Neural cell (in vitro differentiated cells): ENCODE measurements around the gene RAD51B. TPM values are rescaled to one million over a fixed set of nuclear protein-coding genes. Genes with fewer than 3 reads are reported as not detected.

ENCODE experiments used
- H2AFZ ChIP-seq: fragments of 200-600, 300-800 bp; sonication (generic), shearing (Covaris generic); 2 replicates; pipeline ENCODE4 v1.6.0; 2014; ENCODE audit warnings: low read depth, mild to moderate bottlenecking, antibody characterized with exemption, low read length, moderate library complexity
- H3F3A ChIP-seq: fragments of 200-600 bp; shearing (Covaris generic); 2 replicates; pipeline ENCODE4 v1.6.1; 2016; ENCODE audit warnings: mild to moderate bottlenecking, moderate library complexity, mixed read lengths, antibody characterized with exemption, low read length; ENCODE audit not compliant: insufficient read depth, poor library complexity, severe bottlenecking
- H3K27ac ChIP-seq: fragments of 200-600, 300-800 bp; sonication (generic), shearing (Covaris generic); 2 replicates; pipeline ENCODE4 v1.5.1; 2014; ENCODE audit warnings: mild to moderate bottlenecking, low read length, moderate library complexity
- H3K27me3 ChIP-seq: fragments of 300-800, 200-600 bp; sonication (generic), shearing (Covaris generic); 2 replicates; pipeline ENCODE4 v1.6.0; 2014; ENCODE audit warnings: mild to moderate bottlenecking, low read depth, low read length, moderate library complexity; ENCODE audit not compliant: insufficient read depth
- H3K36me3 ChIP-seq: fragments of 300-800, 200-600 bp; sonication (generic), shearing (Covaris generic); 2 replicates; pipeline ENCODE4 v1.5.1; 2014; ENCODE audit warnings: mild to moderate bottlenecking, antibody characterized with exemption, low read length, moderate library complexity; ENCODE audit not compliant: insufficient read depth
- H3K4me2 ChIP-seq: fragments of 300-800, 200-600 bp; sonication (generic), shearing (Covaris generic); 2 replicates; pipeline ENCODE4 v1.6.0; 2014; ENCODE audit warnings: mild to moderate bottlenecking, low read length
- H3K4me3 ChIP-seq: fragments of 300-800, 200-600 bp; sonication (generic), shearing (Covaris generic); 2 replicates; pipeline ENCODE4 v1.5.1; 2014; ENCODE audit warnings: mild to moderate bottlenecking, low read length, moderate library complexity
- H3K79me2 ChIP-seq: fragments of 200-600 bp; shearing (Covaris generic); replicated peaks from 2 replicates; pipeline ENCODE4 v1.6.0; 2014; ENCODE audit warnings: mild to moderate bottlenecking, low read length, moderate library complexity; ENCODE audit not compliant: insufficient read depth
- H3K9ac ChIP-seq: fragments of 300-800, 200-600 bp; sonication (generic), shearing (Covaris generic); 2 replicates; pipeline ENCODE4 v1.6.1; 2016; ENCODE audit warnings: mild to moderate bottlenecking, low read length, mixed read lengths
- H3K9me2 ChIP-seq: fragments of 200-600 bp; shearing (Covaris generic); 2 replicates; pipeline ENCODE4 v1.6.1; 2016; ENCODE audit warnings: mild to moderate bottlenecking, low read length, mixed read lengths; ENCODE audit not compliant: insufficient read depth
- H3K9me3 ChIP-seq: fragments of 200-600, 300-800 bp; sonication (generic), shearing (Covaris generic); 2 replicates; pipeline ENCODE4 v1.6.1; 2016; ENCODE audit warnings: mild to moderate bottlenecking, mixed run types, low read length, moderate library complexity, mixed read lengths
- H4K20me1 ChIP-seq: fragments of 200-600 bp; shearing (Covaris generic); 2 replicates; pipeline ENCODE4 v1.6.1; 2016; ENCODE audit warnings: mild to moderate bottlenecking, mixed run types; ENCODE audit not compliant: insufficient read depth
- EP300 ChIP-seq: fragments of 450-650 bp; conservative IDR thresholded peaks from 2 replicates; pipeline ENCODE4 v1.6.1; 2014; ENCODE audit warnings: antibody characterized with exemption, mild to moderate bottlenecking, moderate library complexity; ENCODE audit not compliant: poor library complexity, severe bottlenecking
- MXI1 ChIP-seq: fragments of 450-650 bp; conservative IDR thresholded peaks from 2 replicates; pipeline ENCODE4 v1.6.1; 2014; ENCODE audit warnings: antibody characterized with exemption, mild to moderate bottlenecking; ENCODE audit not compliant: poor library complexity, severe bottlenecking
- RAD21 ChIP-seq: fragments of 450-650 bp; conservative IDR thresholded peaks from 2 replicates; pipeline ENCODE4 v1.6.1; 2014; ENCODE audit warnings: antibody characterized with exemption, mild to moderate bottlenecking, moderate library complexity
- SMC3 ChIP-seq: fragments of 450-650 bp; conservative IDR thresholded peaks from 2 replicates; pipeline ENCODE4 v1.6.1; 2014; ENCODE audit warnings: antibody characterized with exemption, mild to moderate bottlenecking, moderate library complexity; ENCODE audit not compliant: poor library complexity
- TAF1 ChIP-seq: IDR thresholded peaks from 2 replicates; pipeline ENCODE4 v1.6.1; 2012; ENCODE audit warnings: low read depth
- polyA plus RNA-seq: library from polyadenylated mRNA; depleted of rRNA; stranded (reverse); fragments of >200 nt; gene quantifications from 2 replicates; pipeline ENCODE4 v1.2.3, GENCODE V29; 2014
- TF ChIP-seq, protein P1 (sequence below): fragments of 450-650 bp; IDR thresholded peaks from 2 replicates; pipeline ENCODE4 v1.5.1; 2014; ENCODE audit warnings: antibody characterized with exemption, mild to moderate bottlenecking, moderate library complexity; ENCODE audit not compliant: poor library complexity, severe bottlenecking
- TF ChIP-seq, protein P2 (sequence below): IDR thresholded peaks from 2 replicates; pipeline ENCODE4 v1.6.1; 2012; ENCODE audit warnings: borderline replicate concordance

RAD51B gene
- polyA plus RNA-seq, 1 donor from 2014 or later = 3.1 TPM

DNA sequence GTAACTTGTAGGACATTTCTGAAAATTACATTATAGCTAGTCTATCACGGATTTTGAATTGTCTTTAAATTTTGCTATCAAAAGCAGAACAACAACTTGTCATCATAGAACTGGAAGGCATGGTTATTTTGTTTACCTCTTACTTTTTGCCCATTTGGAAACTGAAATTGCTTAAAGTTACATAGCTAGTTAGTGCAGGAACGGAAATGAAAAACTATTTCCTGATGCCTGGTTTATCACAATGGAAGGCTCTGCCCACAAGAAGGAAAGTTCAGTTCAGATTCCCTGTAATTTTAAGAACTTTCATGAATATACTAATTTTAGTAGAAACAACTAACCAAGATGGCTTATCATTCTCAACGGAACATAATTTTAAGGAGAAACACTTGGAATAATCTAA, 427.7 kb downstream of the RAD51B start:
- Histone ChIP-seq H3K4me3 (no peak overlapping the region), H4K20me1 (no peaks in the 10 kb centered on the region), H3K79me2 (no peaks in the 10 kb centered on the region), H2AFZ (no peak overlapping the region), H3K9me2 (no peaks in the 10 kb centered on the region), H3K9me3 (no peaks in the 10 kb centered on the region), H3K36me3 (no peaks in the 10 kb centered on the region), H3K9ac (no peak overlapping the region), H3K27me3 (no peaks in the 10 kb centered on the region), H3K27ac (no peak overlapping the region), H3K4me2 (no peak overlapping the region), H3F3A (no peaks in the 10 kb centered on the region)
- no peak for TF ChIP-seq MXI1
- TF ChIP-seq, protein P1, sequence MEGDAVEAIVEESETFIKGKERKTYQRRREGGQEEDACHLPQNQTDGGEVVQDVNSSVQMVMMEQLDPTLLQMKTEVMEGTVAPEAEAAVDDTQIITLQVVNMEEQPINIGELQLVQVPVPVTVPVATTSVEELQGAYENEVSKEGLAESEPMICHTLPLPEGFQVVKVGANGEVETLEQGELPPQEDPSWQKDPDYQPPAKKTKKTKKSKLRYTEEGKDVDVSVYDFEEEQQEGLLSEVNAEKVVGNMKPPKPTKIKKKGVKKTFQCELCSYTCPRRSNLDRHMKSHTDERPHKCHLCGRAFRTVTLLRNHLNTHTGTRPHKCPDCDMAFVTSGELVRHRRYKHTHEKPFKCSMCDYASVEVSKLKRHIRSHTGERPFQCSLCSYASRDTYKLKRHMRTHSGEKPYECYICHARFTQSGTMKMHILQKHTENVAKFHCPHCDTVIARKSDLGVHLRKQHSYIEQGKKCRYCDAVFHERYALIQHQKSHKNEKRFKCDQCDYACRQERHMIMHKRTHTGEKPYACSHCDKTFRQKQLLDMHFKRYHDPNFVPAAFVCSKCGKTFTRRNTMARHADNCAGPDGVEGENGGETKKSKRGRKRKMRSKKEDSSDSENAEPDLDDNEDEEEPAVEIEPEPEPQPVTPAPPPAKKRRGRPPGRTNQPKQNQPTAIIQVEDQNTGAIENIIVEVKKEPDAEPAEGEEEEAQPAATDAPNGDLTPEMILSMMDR = no peak
- TF ChIP-seq RAD21 = no peak
- no peak for TF ChIP-seq SMC3
- no peak for TF ChIP-seq TAF1

DNA sequence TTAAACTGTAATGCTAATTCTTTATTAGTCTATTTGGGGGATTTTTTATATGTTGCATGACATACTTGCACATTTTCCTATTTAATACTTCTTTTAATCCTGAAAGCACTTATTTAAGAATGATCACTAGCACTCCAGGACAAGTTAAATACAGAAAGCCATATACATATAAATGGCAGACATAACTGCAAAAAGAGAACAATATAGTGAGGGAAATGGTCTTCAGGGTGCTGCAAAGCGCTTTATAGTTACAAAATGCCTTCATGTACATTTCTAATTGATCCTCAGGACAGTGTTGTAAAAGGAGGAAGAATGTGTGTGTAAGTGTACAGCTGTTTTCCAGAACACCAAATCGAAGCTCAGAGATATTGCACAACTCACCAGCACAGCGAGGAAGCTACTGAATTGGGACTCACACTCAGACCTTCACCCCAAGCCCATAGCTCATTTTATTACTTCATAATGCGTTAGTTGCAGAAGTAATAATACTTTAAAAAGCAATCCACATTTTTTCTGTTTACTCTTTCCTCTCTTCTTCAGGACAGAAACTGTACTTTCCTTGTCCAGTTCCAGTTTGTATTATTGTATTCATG, 428.2 kb downstream of the RAD51B start:
- H3K79me2 ChIP-seq = no peaks in the 10 kb centered on the region
- TF ChIP-seq TAF1 = no peak
- TF ChIP-seq, protein P2, sequence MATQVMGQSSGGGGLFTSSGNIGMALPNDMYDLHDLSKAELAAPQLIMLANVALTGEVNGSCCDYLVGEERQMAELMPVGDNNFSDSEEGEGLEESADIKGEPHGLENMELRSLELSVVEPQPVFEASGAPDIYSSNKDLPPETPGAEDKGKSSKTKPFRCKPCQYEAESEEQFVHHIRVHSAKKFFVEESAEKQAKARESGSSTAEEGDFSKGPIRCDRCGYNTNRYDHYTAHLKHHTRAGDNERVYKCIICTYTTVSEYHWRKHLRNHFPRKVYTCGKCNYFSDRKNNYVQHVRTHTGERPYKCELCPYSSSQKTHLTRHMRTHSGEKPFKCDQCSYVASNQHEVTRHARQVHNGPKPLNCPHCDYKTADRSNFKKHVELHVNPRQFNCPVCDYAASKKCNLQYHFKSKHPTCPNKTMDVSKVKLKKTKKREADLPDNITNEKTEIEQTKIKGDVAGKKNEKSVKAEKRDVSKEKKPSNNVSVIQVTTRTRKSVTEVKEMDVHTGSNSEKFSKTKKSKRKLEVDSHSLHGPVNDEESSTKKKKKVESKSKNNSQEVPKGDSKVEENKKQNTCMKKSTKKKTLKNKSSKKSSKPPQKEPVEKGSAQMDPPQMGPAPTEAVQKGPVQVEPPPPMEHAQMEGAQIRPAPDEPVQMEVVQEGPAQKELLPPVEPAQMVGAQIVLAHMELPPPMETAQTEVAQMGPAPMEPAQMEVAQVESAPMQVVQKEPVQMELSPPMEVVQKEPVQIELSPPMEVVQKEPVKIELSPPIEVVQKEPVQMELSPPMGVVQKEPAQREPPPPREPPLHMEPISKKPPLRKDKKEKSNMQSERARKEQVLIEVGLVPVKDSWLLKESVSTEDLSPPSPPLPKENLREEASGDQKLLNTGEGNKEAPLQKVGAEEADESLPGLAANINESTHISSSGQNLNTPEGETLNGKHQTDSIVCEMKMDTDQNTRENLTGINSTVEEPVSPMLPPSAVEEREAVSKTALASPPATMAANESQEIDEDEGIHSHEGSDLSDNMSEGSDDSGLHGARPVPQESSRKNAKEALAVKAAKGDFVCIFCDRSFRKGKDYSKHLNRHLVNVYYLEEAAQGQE = no peak
- TF ChIP-seq EP300 = no peak
- no peak overlapping the region for H3K4me2 ChIP-seq
- no peak overlapping the region for H3K9ac ChIP-seq
- no peak overlapping the region for H3K27ac ChIP-seq
- no peaks in the 10 kb centered on the region for H3K36me3 ChIP-seq
- H3K9me3 ChIP-seq = no peaks in the 10 kb centered on the region
- no peaks in the 10 kb centered on the region for H3K27me3 ChIP-seq
- H3K4me3 ChIP-seq = no peak overlapping the region
- no peak overlapping the region for H2AFZ ChIP-seq
- no peaks in the 10 kb centered on the region for H3F3A ChIP-seq
- no peaks in the 10 kb centered on the region for H3K9me2 ChIP-seq
- H4K20me1 ChIP-seq = no peaks in the 10 kb centered on the region
